ENCODE results near the gene UNC13B. TPM values are rescaled to one million over a fixed set of nuclear protein-coding genes. Genes with fewer than 3 reads are reported as not detected.
"Not testable (repeated sequence)": the region's sequence is repeated elsewhere in the genome, so short reads cannot be mapped to it uniquely, and the experiment has no call there.

UNC13B gene
- total RNA-seq, 6 experiments from 2014 or later: 18.2 to 21.4 (median 19.7) TPM

DNA sequence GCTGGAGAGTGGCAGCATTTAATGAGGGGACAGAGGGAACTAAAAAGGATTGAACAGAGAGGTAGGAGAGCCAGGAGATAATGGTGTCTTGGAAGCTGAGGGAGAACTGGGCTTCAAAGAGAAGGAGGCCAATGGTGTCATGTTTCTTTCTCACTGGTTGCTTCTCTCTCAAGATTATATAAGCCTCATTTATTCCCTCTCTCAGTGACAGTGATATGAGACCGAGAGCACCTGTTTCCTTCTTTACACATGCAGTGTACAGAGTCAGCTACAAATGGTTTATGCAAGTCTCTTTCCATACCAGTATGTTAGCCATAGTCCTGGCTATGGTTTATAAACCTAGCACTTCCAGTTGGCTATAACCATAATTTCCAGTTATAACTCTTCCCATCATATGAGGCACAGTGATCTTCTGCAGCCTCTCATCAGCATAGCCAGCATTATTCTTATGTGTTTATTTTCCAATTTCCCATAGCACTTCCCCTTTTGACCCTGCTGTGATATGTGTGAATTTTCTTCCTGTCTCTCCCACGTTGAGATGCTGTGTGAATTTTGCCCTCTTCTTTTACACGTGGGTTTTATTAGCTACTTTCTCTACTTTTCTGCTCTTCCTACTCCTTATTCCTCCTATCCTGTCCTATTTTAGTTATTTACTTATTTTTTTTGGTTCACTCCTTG is 71.2 kb downstream of the UNC13B start:
- no peak overlapping the region for H3K27ac Mint-ChIP-seq
- no peak overlapping the region for H3K4me3 Mint-ChIP-seq
- no peaks in the 10 kb centered on the region; the same call in 1 of the 2 replicates for H3K27me3 Mint-ChIP-seq (ENCODE audit: insufficient read depth)
- no peak for TF ChIP-seq CTCF (IDR thresholded peaks at IDR 0.05)
- H3K36me3 Mint-ChIP-seq (ENCODE audit: low read depth): no peaks in the 10 kb centered on the region
- no peaks in the 10 kb centered on the region for H3K9me3 Mint-ChIP-seq
- no peaks in the 10 kb centered on the region for H3K4me1 Mint-ChIP-seq (ENCODE audit: low read depth)
- DNase-seq: no peak

GRCh38 chr9:35236692-35237091 is 74.9 kb downstream of the UNC13B start:
- no peak overlapping the region for H3K4me3 Mint-ChIP-seq
- DNase-seq: no peak
- TF ChIP-seq CTCF (IDR thresholded peaks at IDR 0.05): no peak
- H3K4me1 Mint-ChIP-seq (ENCODE audit: low read depth): no peaks in the 10 kb centered on the region
- no peaks in the 10 kb centered on the region for H3K27me3 Mint-ChIP-seq (ENCODE audit: insufficient read depth)
- H3K27ac Mint-ChIP-seq: no peak overlapping the region
- peaks cover 5% of the 10 kb centered on the region for H3K9me3 Mint-ChIP-seq
- H3K36me3 Mint-ChIP-seq (ENCODE audit: low read depth): peaks cover 11% of the 10 kb centered on the region

GRCh38 chr9:35237311-35237710 is 75.5 kb downstream of the UNC13B start:
- Mint-ChIP-seq H3K27ac (no peak overlapping the region), H3K36me3 (ENCODE audit: low read depth) (peaks cover 11% of the 10 kb centered on the region)
- no peak for DNase-seq

DNA sequence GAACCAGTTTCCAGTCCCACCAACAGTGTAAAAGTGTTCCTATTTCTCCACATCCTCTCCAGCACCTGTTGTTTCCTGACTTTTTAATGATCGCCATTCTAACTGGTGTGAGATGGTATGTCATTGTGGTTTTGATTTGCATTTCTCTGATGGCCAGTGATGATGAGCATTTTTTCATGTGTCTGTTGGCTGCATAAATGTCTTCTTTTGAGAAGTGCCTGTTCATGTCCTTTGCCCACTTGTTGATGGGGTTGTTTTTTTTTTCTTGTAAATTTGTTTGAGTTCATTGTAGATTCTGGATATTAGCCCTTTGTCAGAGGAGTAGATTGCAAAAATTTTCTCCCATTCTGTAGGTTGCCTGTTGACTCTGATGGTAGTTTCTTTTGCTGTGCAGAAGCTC is 84.1 kb downstream of the UNC13B start:
- not testable (repeated sequence) for H3K27me3 Mint-ChIP-seq (ENCODE audit: insufficient read depth); H3K4me3 Mint-ChIP-seq; H3K27ac Mint-ChIP-seq; DNase-seq; H3K9me3 Mint-ChIP-seq; H3K36me3 Mint-ChIP-seq (ENCODE audit: low read depth); H3K4me1 Mint-ChIP-seq (ENCODE audit: low read depth)

More at GRCh38 chr9:35237311-35237710, 75.5 kb downstream of the UNC13B start:
- TF ChIP-seq CTCF (IDR thresholded peaks at IDR 0.05): no peak
- Mint-ChIP-seq H3K27me3 (ENCODE audit: insufficient read depth) (no peaks in the 10 kb centered on the region), H3K9me3 (peaks cover 5% of the 10 kb centered on the region), H3K4me1 (ENCODE audit: low read depth) (no peaks in the 10 kb centered on the region), H3K4me3 (no peak overlapping the region)

DNA sequence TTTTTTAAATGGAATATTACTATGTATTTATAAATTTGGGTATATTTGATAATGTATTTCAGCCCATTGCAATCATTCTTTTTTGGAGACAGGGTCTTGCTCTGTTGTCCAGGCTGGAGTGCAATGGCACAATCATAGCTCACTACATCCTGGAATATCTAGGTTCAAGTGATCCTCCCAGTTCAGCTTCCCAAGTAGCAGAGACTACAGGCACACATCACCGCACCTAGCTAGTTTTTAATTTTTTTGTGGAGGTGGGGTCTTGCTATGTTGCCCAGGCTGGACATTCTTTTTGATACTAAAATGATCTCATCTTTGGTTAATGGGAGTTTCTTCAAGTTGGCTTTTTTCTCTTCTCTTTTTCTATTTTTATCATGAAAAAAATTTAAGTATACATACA is 91.3 kb downstream of the UNC13B start:
- Mint-ChIP-seq H3K36me3 (ENCODE audit: low read depth) (peaks cover 5% of the 10 kb centered on the region; the same call in 1 of the 2 replicates), H3K4me3 (no peak overlapping the region), H3K27ac (no peak overlapping the region), H3K27me3 (ENCODE audit: insufficient read depth) (no peaks in the 10 kb centered on the region; the same call in 1 of the 2 replicates), H3K9me3 (no peaks in the 10 kb centered on the region), H3K4me1 (ENCODE audit: low read depth) (no peaks in the 10 kb centered on the region)
- no peak for DNase-seq
- TF ChIP-seq CTCF (IDR thresholded peaks at IDR 0.05): no peak

GRCh38 chr9:35254237-35254636 is 92.4 kb downstream of the UNC13B start:
- DNase-seq: no peak
- no peak for TF ChIP-seq CTCF (IDR thresholded peaks at IDR 0.05)
- Mint-ChIP-seq H3K9me3 (no peaks in the 10 kb centered on the region), H3K36me3 (ENCODE audit: low read depth) (no peaks in the 10 kb centered on the region), H3K4me1 (ENCODE audit: low read depth) (no peaks in the 10 kb centered on the region), H3K4me3 (no peak overlapping the region), H3K27me3 (ENCODE audit: insufficient read depth) (no peaks in the 10 kb centered on the region; the same call in 1 of the 2 replicates), H3K27ac (no peak overlapping the region; the same call in 1 of the 2 replicates)
